H1 (cell line): ENCODE data around the gene KCNRG. TPM values are rescaled to one million over a fixed set of nuclear protein-coding genes. Genes with fewer than 3 reads are reported as not detected.

ENCODE experiments used
- CTCF ChIA-PET: fragments of 300-600 bp; sonication (Branson Sonifier 250); formaldehyde crosslinking; loops from one replicate; lab custom pipeline; 2021; ENCODE audit not compliant: partially characterized antibody; lab: Charles Lee
- POLR2A ChIA-PET: fragments of 300-600 bp; sonication (Branson Sonifier 250); formaldehyde crosslinking; loops from one replicate; lab custom pipeline; 2021; ENCODE audit warnings: inconsistent platforms; ENCODE audit not compliant: partially characterized antibody; lab: Charles Lee
- DNase-seq, 2 experiments: peaks; one replicate each; pipeline versions ENCODE4 v3.0.0 to v3.0.0-alpha.2; 2010 to 2022; ENCODE audit warnings: low spot score in 2 of 2, low read depth in 1 of 2, mixed read lengths in 1 of 2
- FAIRE-seq: peaks from 2 replicates; lab custom pipeline; 2011; peaks lifted over from hg19 to GRCh38; lab: Jason Lieb, UNC
- H2AFZ ChIP-seq: 2 replicates; pipeline ENCODE4 v1.8.1; 2012; ENCODE audit warnings: low read length, inconsistent platforms
- H2AK5ac ChIP-seq: 2 replicates; pipeline ENCODE4 v1.6.1; 2013; ENCODE audit warnings: low read depth, low read length
- H2BK120ac ChIP-seq: replicated peaks from 2 replicates; pipeline ENCODE3; 2013; ENCODE audit warnings: low read depth, low read length, inconsistent platforms
- H2BK12ac ChIP-seq: 2 replicates; pipeline ENCODE4 v1.6.1; 2013; ENCODE audit warnings: low read depth, low read length
- H2BK15ac ChIP-seq: 2 replicates; pipeline ENCODE4 v1.6.1; 2013; ENCODE audit warnings: low read length
- H2BK20ac ChIP-seq: 2 replicates; pipeline ENCODE4 v1.6.1; 2013; ENCODE audit warnings: low read length
- H2BK5ac ChIP-seq: 2 replicates; pipeline ENCODE4 v1.6.1; 2013; ENCODE audit warnings: low read depth, low read length
- H3K14ac ChIP-seq: 2 replicates; pipeline ENCODE4 v1.6.1; 2013; ENCODE audit warnings: inconsistent platforms; ENCODE audit not compliant: insufficient read length
- H3K18ac ChIP-seq: 2 replicates; pipeline ENCODE4 v1.6.1; 2013; ENCODE audit warnings: low read length; ENCODE audit errors: extremely low read depth
- H3K23ac ChIP-seq: 2 replicates; pipeline ENCODE4 v1.6.1; 2013; ENCODE audit warnings: inconsistent platforms; ENCODE audit not compliant: insufficient read length
- H3K23me2 ChIP-seq: 2 replicates; pipeline ENCODE4 v1.6.1; 2013; ENCODE audit warnings: low read depth, low read length
- H3K27ac ChIP-seq: 2 replicates; pipeline ENCODE4 v1.6.1; 2011; ENCODE audit warnings: low read depth, low read length, inconsistent platforms
- H3K27me3 ChIP-seq, 4 experiments: replicated peaks in 1 of 4; 1 replicate in 1 of 4; 2 replicates in 3 of 4; pipeline versions ENCODE4 v1.6.1 to v1.8.1; 2011 to 2013; ENCODE audit warnings: low read length in 3 of 4, mild to moderate bottlenecking in 3 of 4, inconsistent platforms in 2 of 4, mixed read lengths in 2 of 4, moderate library complexity in 1 of 4; ENCODE audit not compliant: control insufficient read depth in 3 of 4, insufficient read depth in 3 of 4; ENCODE audit errors: extremely low read depth in 1 of 4
- H3K36me3 ChIP-seq, 4 experiments: 2 replicates each; pipeline versions ENCODE4 v1.6.1 to v1.8.1; 2011 to 2013; ENCODE audit warnings: mild to moderate bottlenecking in 4 of 4, low read length in 3 of 4, moderate library complexity in 2 of 4, control low read depth in 1 of 4, inconsistent platforms in 1 of 4; ENCODE audit not compliant: insufficient read depth in 4 of 4, control insufficient read depth in 2 of 4
- H3K4ac ChIP-seq: replicated peaks from 2 replicates; pipeline ENCODE3; 2013; ENCODE audit warnings: low read length, low read depth, mixed read lengths, inconsistent platforms; ENCODE audit not compliant: insufficient read length
- H3K4me1 ChIP-seq, 4 experiments: replicated peaks in 1 of 4; 1 replicate in 1 of 4; 2 replicates in 3 of 4; pipeline versions ENCODE4 v1.6.1 to v1.8.1; 2011 to 2013; ENCODE audit warnings: low read length in 3 of 4, inconsistent platforms in 2 of 4, mixed read lengths in 1 of 4; ENCODE audit not compliant: insufficient read depth in 4 of 4, control insufficient read depth in 3 of 4
- H3K4me2 ChIP-seq, 2 experiments: 2 replicates each; pipeline versions ENCODE4 v1.6.1 to v1.8.1; 2011 to 2013; ENCODE audit warnings: low read depth in 2 of 2, low read length in 2 of 2, control low read depth in 1 of 2, inconsistent platforms in 1 of 2, mild to moderate bottlenecking in 1 of 2; ENCODE audit not compliant: insufficient read depth in 1 of 2
- H3K4me3 ChIP-seq, 4 experiments: fragments of 200-600, 300-600 bp in 1 of 4; sonication (generic), shearing (Covaris generic), sonication (Bioruptor Twin) in 1 of 4; 2 replicates each; pipeline versions ENCODE4 v1.5.1 to v1.8.1; 2011 to 2016; ENCODE audit warnings: low read length in 4 of 4, low read depth in 3 of 4, control low read depth in 2 of 4, inconsistent platforms in 2 of 4, mild to moderate bottlenecking in 2 of 4, mixed read lengths in 1 of 4, moderate library complexity in 1 of 4; ENCODE audit not compliant: insufficient read depth in 2 of 4; ENCODE audit errors: extremely low read depth in 1 of 4
- H3K56ac ChIP-seq: replicated peaks from 2 replicates; pipeline ENCODE3; 2013; ENCODE audit warnings: low read depth, mild to moderate bottlenecking, mixed read lengths, low read length, inconsistent platforms; ENCODE audit not compliant: insufficient read length
- H3K79me1 ChIP-seq: 2 replicates; pipeline ENCODE4 v1.6.1; 2013; ENCODE audit warnings: low read depth, low read length, control low read depth
- H3K79me2 ChIP-seq, 2 experiments: 2 replicates each; pipeline versions ENCODE4 v1.6.1 to v1.8.1; 2012 to 2013; ENCODE audit warnings: low read length in 2 of 2, mild to moderate bottlenecking in 2 of 2, inconsistent platforms in 1 of 2; ENCODE audit not compliant: insufficient read depth in 2 of 2, control insufficient read depth in 1 of 2
- H3K9ac ChIP-seq, 4 experiments: replicated peaks in 1 of 4; 1 replicate in 1 of 4; 2 replicates in 3 of 4; pipeline versions ENCODE4 v1.6.1 to v1.8.1; 2011 to 2013; ENCODE audit warnings: low read depth in 3 of 4, low read length in 3 of 4, control low read depth in 2 of 4, mild to moderate bottlenecking in 2 of 4, moderate library complexity in 2 of 4, inconsistent platforms in 1 of 4; ENCODE audit errors: extremely low read depth in 1 of 4
- H3K9me3 ChIP-seq, 2 experiments: 2 replicates each; pipeline versions ENCODE4 v1.6.1 to v1.8.1; 2012 to 2013; ENCODE audit warnings: mild to moderate bottlenecking in 2 of 2, moderate library complexity in 2 of 2, control low read depth in 1 of 2, inconsistent platforms in 1 of 2, low read depth in 1 of 2, low read length in 1 of 2, mixed read lengths in 1 of 2; ENCODE audit not compliant: insufficient read depth in 2 of 2
- H4K20me1 ChIP-seq, 2 experiments: replicated peaks in 1 of 2; 2 replicates each; pipeline versions ENCODE3 to v1.8.1; 2011 to 2013; ENCODE audit warnings: inconsistent platforms in 2 of 2, low read length in 2 of 2, mild to moderate bottlenecking in 1 of 2; ENCODE audit not compliant: insufficient read depth in 2 of 2, control insufficient read depth in 1 of 2
- H4K5ac ChIP-seq: 2 replicates; pipeline ENCODE4 v1.6.1; 2013; ENCODE audit warnings: low read length, low read depth, mixed read lengths, inconsistent platforms; ENCODE audit not compliant: insufficient read length
- H4K8ac ChIP-seq: 2 replicates; pipeline ENCODE4 v1.8.0; 2013; ENCODE audit warnings: mild to moderate bottlenecking, moderate library complexity, low read length, inconsistent platforms; ENCODE audit not compliant: insufficient read depth; ENCODE audit errors: extremely low read depth
- H4K91ac ChIP-seq: replicated peaks from 2 replicates; pipeline ENCODE3; 2013; ENCODE audit warnings: low read length, mixed read lengths, inconsistent platforms; ENCODE audit not compliant: insufficient read length
- CBX5 ChIP-seq: fragments of 300-800, 300-1000 bp; sonication (generic); IDR thresholded peaks from 2 replicates; pipeline ENCODE4 v1.7.1; 2016; ENCODE audit warnings: antibody characterized with exemption, low read length, low read depth
- CHD2 ChIP-seq: IDR thresholded peaks from 2 replicates; pipeline ENCODE4 v1.6.1; 2012; ENCODE audit warnings: low read length, improper control_type of control experiment
- E2F6 ChIP-seq: IDR thresholded peaks from 2 replicates; pipeline ENCODE4 v1.6.1; 2012; ENCODE audit warnings: inconsistent platforms
- EP300 ChIP-seq, 2 experiments: IDR thresholded peaks; 1 replicate in 1 of 2; 2 replicates in 1 of 2; pipeline ENCODE4 v1.6.1; 2011 to 2012; ENCODE audit warnings: low read depth in 2 of 2, low read length in 2 of 2, mild to moderate bottlenecking in 2 of 2, borderline replicate concordance in 1 of 2, inconsistent platforms in 1 of 2, moderate library complexity in 1 of 2
- HDAC6 ChIP-seq: IDR thresholded peaks from one replicate; pipeline ENCODE4 v1.7.1; 2012; ENCODE audit warnings: low read depth, mild to moderate bottlenecking, inconsistent platforms, low read length, moderate library complexity
- NANOG ChIP-seq: IDR thresholded peaks from 2 replicates; pipeline ENCODE4 v1.6.1; 2011; ENCODE audit warnings: low read length, low read depth, mild to moderate bottlenecking, inconsistent platforms; ENCODE audit not compliant: insufficient read depth, poor library complexity, severe bottlenecking
- PHF8 ChIP-seq: fragments of 200-600 bp; sonication (generic); conservative IDR thresholded peaks from 2 replicates; pipeline ENCODE4 v1.7.1; 2012; ENCODE audit warnings: low read depth, mild to moderate bottlenecking, inconsistent platforms, low read length, moderate library complexity
- POLR2A ChIP-seq, 2 experiments: IDR thresholded peaks; 1 replicate in 1 of 2; 2 replicates in 1 of 2; pipeline ENCODE4 v1.6.1; 2011; ENCODE audit warnings: low read depth in 2 of 2, low read length in 2 of 2, mild to moderate bottlenecking in 2 of 2; ENCODE audit errors: control extremely low read depth in 1 of 2
- RXRA ChIP-seq: IDR thresholded peaks from 2 replicates; pipeline ENCODE4 v1.6.1; 2011; ENCODE audit warnings: low read depth, mild to moderate bottlenecking, low read length, moderate library complexity; ENCODE audit not compliant: insufficient read depth
- SIRT6 ChIP-seq: IDR thresholded peaks from one replicate; pipeline ENCODE4 v1.7.1; 2012; ENCODE audit warnings: low read length, inconsistent platforms
- TEAD4 ChIP-seq: IDR thresholded peaks from 2 replicates; pipeline ENCODE4 v1.6.1; 2012; ENCODE audit warnings: low read depth, low read length, inconsistent platforms, mixed read lengths
- YY1 ChIP-seq: IDR thresholded peaks from 2 replicates; pipeline ENCODE4 v1.6.1; 2011; ENCODE audit warnings: low read depth, mild to moderate bottlenecking, low read length
- WGBS, 2 experiments: shearing (Covaris generic) in 1 of 2; methylation state at CpG; one replicate each; pipeline versions ENCODE4 v1.1.6 to v1.1.7; 2013 to 2015; ENCODE audit warnings: low lambda C conversion rate in 2 of 2, mixed read lengths in 2 of 2, inconsistent platforms in 1 of 2, low coverage in 1 of 2, missing lambda C conversion rate in 1 of 2; ENCODE audit not compliant: insufficient replicate concordance in 2 of 2, insufficient coverage in 1 of 2, insufficient read length in 1 of 2; ENCODE audit errors: extremely low coverage in 1 of 2, missing lambda C conversion rate in 1 of 2; 5-methylcytosine and 5-hydroxymethylcytosine counted together
- polyA plus RNA-seq, 7 experiments: library from polyadenylated mRNA; depleted of rRNA in 3 of 7; stranded (reverse) in 5 of 7; unstranded in 2 of 7; fragments of >200 nt in 5 of 7; fragments of 200-250 nt in 2 of 7; gene quantifications; 1 replicate in 5 of 7; 2 replicates in 1 of 7; 4 replicates in 1 of 7; pipeline versions ENCODE4 v1.2.1 to v1.2.3, GENCODE V29; 2011 to 2013; ENCODE audit warnings: missing spikeins in 2 of 7, mixed read lengths in 2 of 7
- total RNA-seq: library from RNA; stranded (reverse); fragmentation: NEBNext Ultra II Directional; extraction: Animal tissue kit (Norgen Biotek cat#: 25700); gene quantifications from 2 replicates; pipeline ENCODE4 v1.2.1, GENCODE V29; 2021

The KCNRG gene
- total and polyA plus RNA-seq, 2 of the 8 experiments (the other 6 are each of a cell fraction or from before 2014, with no cell fraction given) = 0.65 to 1.2 TPM

GRCh38 chr13:49995625-49996101 lies 19.6 kb upstream of the KCNRG start:
- DNase-seq = no peak
- Histone ChIP-seq H2AFZ (peak overlapping the region; percentile 78; the same call in 1 of the 2 replicates), H3K9me3 (no peaks in the 10 kb centered on the region), H3K27me3 (peaks cover 0 to 2% (median 0%) of the 10 kb centered on the region in 4 experiments; a peak in 2 of 7 replicates), H4K8ac (no peak overlapping the region), H3K27ac (no peak overlapping the region), H2BK12ac (no peak overlapping the region), H3K36me3 (peaks cover 0 to 22% (median 4%) of the 10 kb centered on the region in 4 experiments; a peak in 2 of 8 replicates), H2BK5ac (no peak overlapping the region), H3K23me2 (peaks cover 9% of the 10 kb centered on the region), H3K4me1 (peaks cover 2 to 6% (median 5%) of the 10 kb centered on the region in 4 experiments; a peak in 4 of 7 replicates), H2BK120ac (peak overlapping the region; percentile 5), H4K91ac (no peak overlapping the region), H3K9ac (no peak overlapping the region), H3K4me2 (peak overlapping the region; percentile 76 to 88), H3K23ac (no peak overlapping the region), H2BK15ac (no peak overlapping the region), H2BK20ac (no peak overlapping the region), H3K4me3 (peak overlapping the region; percentile 64 to 95 (median 79)), H4K20me1 (no peaks in the 10 kb centered on the region), H4K5ac (no peak overlapping the region), H3K79me2 (peaks cover 0 to 24% of the 10 kb centered on the region in 2 experiments; a peak in 2 of 4 replicates), H3K18ac (peak overlapping the region; percentile 9; the same call in 1 of the 2 replicates), H3K56ac (no peak overlapping the region), H3K4ac (no peak overlapping the region), H2AK5ac (no peak overlapping the region), H3K14ac (no peak overlapping the region), H3K79me1 (no peaks in the 10 kb centered on the region)
- ChIA-PET POLR2A (interaction anchor here (0.6 to 3.7 kb wide), 8 partner anchors 7 to 202 kb away, joined by 3 to 39 read pairs (median 8); partner anchors contain the start of gene KPNA3), CTCF (interaction anchor here (1.5 to 2.2 kb wide), 3 partner anchors 12 to 132 kb away, joined by 4 to 5 read pairs (median 4); no protein-coding TSS in a partner anchor)
- FAIRE-seq = peak; percentile 57
- WGBS, 2 experiments = 37% methylated on average over 14 of the region's 14 CpGs; no CpG with 5 or more reads in 1 of the 2 experiments
- no peak for TF ChIP-seq E2F6
- no peak for TF ChIP-seq SIRT6
- no peak for TF ChIP-seq HDAC6
- TF ChIP-seq PHF8 = no peak
- TF ChIP-seq EP300 (IDR thresholded peaks at IDR 0.05; ENCODE audit: borderline replicate concordance in 1 of 2, low read depth in 2 of 2, low read length in 2 of 2) = no peak
- TF ChIP-seq CBX5 = no peak
- no peak for TF ChIP-seq POLR2A (IDR thresholded peaks at IDR 0.05; ENCODE audit: control extremely low read depth in 1 of 2, low read depth in 2 of 2, low read length in 2 of 2)
- TF ChIP-seq TEAD4 = no peak
- TF ChIP-seq RXRA = no peak
- TF ChIP-seq CHD2 = no peak
- no peak for TF ChIP-seq YY1
- no peak for TF ChIP-seq NANOG
